Mucosa of stomach (tissue), 1 donor: ENCODE measurements around the gene ZNF521.

Source experiments
- H3K27me3 ChIP-seq: one replicate; pipeline ENCODE4 v1.7.0; 2013; ENCODE audit warnings: mild to moderate bottlenecking, low read length; ENCODE audit not compliant: control insufficient read depth, insufficient read depth
- H3K36me3 ChIP-seq: one replicate; pipeline ENCODE4 v1.7.0; 2013; ENCODE audit warnings: low read length; ENCODE audit not compliant: control insufficient read depth, insufficient read depth
- H3K4me1 ChIP-seq: one replicate; pipeline ENCODE4 v1.7.0; 2013; ENCODE audit warnings: mild to moderate bottlenecking, low read length; ENCODE audit not compliant: control insufficient read depth, insufficient read depth
- H3K4me3 ChIP-seq: one replicate; pipeline ENCODE4 v1.7.0; 2013; ENCODE audit warnings: low read length
- H3K9ac ChIP-seq: one replicate; pipeline ENCODE4 v1.7.0; 2013; ENCODE audit warnings: mild to moderate bottlenecking, low read length, moderate library complexity
- H3K9me3 ChIP-seq: one replicate; pipeline ENCODE4 v1.7.0; 2013; ENCODE audit warnings: mild to moderate bottlenecking, low read length, moderate library complexity; ENCODE audit not compliant: control insufficient read depth
- donor health status: Pancreatic carcinoma.

ZNF521 gene

GRCh38 chr18:25351777-25352628, at the start of gene ZNF521:
TSS of gene ZNF521 (minus strand) at chr18:25352166. CDS start at chr18:25350946, 1,220 bp downstream.
- no peaks in the 10 kb centered on the region for H3K9me3 ChIP-seq
- peak within 1 kb of the TSS; percentile 34 for H3K9ac ChIP-seq
- no peaks in the 10 kb centered on the region for H3K36me3 ChIP-seq
- H3K4me1 ChIP-seq: peaks cover 8% of the 10 kb centered on the region
- peaks cover 64% of the 10 kb centered on the region for H3K27me3 ChIP-seq
- H3K4me3 ChIP-seq: no peak within 1 kb of the TSS

- Histone ChIP-seq H3K4me1 (no peaks in the 10 kb centered on the region), H3K9me3 (no peaks in the 10 kb centered on the region), H3K4me3 (no peak overlapping the region), H3K27me3 (no peaks in the 10 kb centered on the region), H3K36me3 (no peaks in the 10 kb centered on the region), H3K9ac (no peak overlapping the region)
These were observed 47.6 kb upstream of the ZNF521 start for GRCh38 chr18:25399554-25399953.

- no peaks in the 10 kb centered on the region for H3K36me3 ChIP-seq
- no peak overlapping the region for H3K9ac ChIP-seq
- H3K27me3 ChIP-seq: no peaks in the 10 kb centered on the region
- no peaks in the 10 kb centered on the region for H3K9me3 ChIP-seq
- H3K4me3 ChIP-seq: no peak overlapping the region
- H3K4me1 ChIP-seq: no peaks in the 10 kb centered on the region
These were observed 40.2 kb upstream of the ZNF521 start for GRCh38 chr18:25392192-25392591.

- no peaks in the 10 kb centered on the region for H3K9me3 ChIP-seq
- no peaks in the 10 kb centered on the region for H3K4me1 ChIP-seq
- H3K9ac ChIP-seq: no peak overlapping the region
- H3K27me3 ChIP-seq: peaks cover 8% of the 10 kb centered on the region
- H3K36me3 ChIP-seq: no peaks in the 10 kb centered on the region
- H3K4me3 ChIP-seq: no peak overlapping the region
These were observed 21.6 kb upstream of the ZNF521 start for GRCh38 chr18:25373432-25374179.

- Histone ChIP-seq H3K4me3 (no peak overlapping the region), H3K27me3 (peaks cover 8% of the 10 kb centered on the region), H3K9ac (no peak overlapping the region), H3K36me3 (no peaks in the 10 kb centered on the region), H3K4me1 (no peaks in the 10 kb centered on the region), H3K9me3 (no peaks in the 10 kb centered on the region)
These were observed 18.4 kb upstream of the ZNF521 start for GRCh38 chr18:25370391-25370790.

GRCh38 chr18:25365242-25365641, 13.3 kb upstream of the ZNF521 start:
- Histone ChIP-seq H3K36me3 (no peaks in the 10 kb centered on the region), H3K9me3 (no peaks in the 10 kb centered on the region), H3K4me1 (no peaks in the 10 kb centered on the region), H3K27me3 (peaks cover under 1% of the 10 kb centered on the region), H3K4me3 (no peak overlapping the region), H3K9ac (no peak overlapping the region)

GRCh38 chr18:25364732-25365131, 12.8 kb upstream of the ZNF521 start:
- H3K9ac ChIP-seq: no peak overlapping the region
- H3K36me3 ChIP-seq: no peaks in the 10 kb centered on the region
- H3K4me3 ChIP-seq: no peak overlapping the region
- H3K27me3 ChIP-seq: no peaks in the 10 kb centered on the region
- no peaks in the 10 kb centered on the region for H3K9me3 ChIP-seq
- H3K4me1 ChIP-seq: no peaks in the 10 kb centered on the region

GRCh38 chr18:25360301-25360899, 8.4 kb upstream of the ZNF521 start:
- H3K4me3 ChIP-seq: no peak overlapping the region
- H3K9ac ChIP-seq: no peak overlapping the region
- no peaks in the 10 kb centered on the region for H3K4me1 ChIP-seq
- H3K9me3 ChIP-seq: no peaks in the 10 kb centered on the region
- H3K27me3 ChIP-seq: no peaks in the 10 kb centered on the region
- no peaks in the 10 kb centered on the region for H3K36me3 ChIP-seq

GRCh38 chr18:25353080-25353479, 1.1 kb upstream of the ZNF521 start:
- Histone ChIP-seq H3K27me3 (peaks cover 59% of the 10 kb centered on the region), H3K36me3 (no peaks in the 10 kb centered on the region), H3K4me3 (no peak overlapping the region), H3K9ac (no peak overlapping the region), H3K4me1 (peaks cover 8% of the 10 kb centered on the region), H3K9me3 (no peaks in the 10 kb centered on the region)

GRCh38 chr18:25352629-25353005, 651 bp upstream of the ZNF521 start:
- H3K36me3 ChIP-seq: no peaks in the 10 kb centered on the region
- no peak overlapping the region for H3K9ac ChIP-seq
- H3K27me3 ChIP-seq: peaks cover 59% of the 10 kb centered on the region
- no peak overlapping the region for H3K4me3 ChIP-seq
- no peaks in the 10 kb centered on the region for H3K9me3 ChIP-seq
- H3K4me1 ChIP-seq: peaks cover 8% of the 10 kb centered on the region

GRCh38 chr18:25351280-25351775, 638 bp downstream of the ZNF521 start:
- Histone ChIP-seq H3K9me3 (no peaks in the 10 kb centered on the region), H3K4me1 (peaks cover 8% of the 10 kb centered on the region), H3K27me3 (peaks cover 66% of the 10 kb centered on the region), H3K4me3 (no peak overlapping the region), H3K36me3 (no peaks in the 10 kb centered on the region), H3K9ac (peak overlapping the region; percentile 34)
